Measurements from ENCODE around the gene ODC1. TPM values are rescaled to one million over a fixed set of nuclear protein-coding genes. Genes with fewer than 3 reads are reported as not detected.

ODC1 gene
- polyA plus RNA-seq, 1 donor (not counting 4 experiments of a cell fraction or from before 2014, with no cell fraction given) = 637 TPM

- no peaks in the 10 kb centered on the region for H3K27me3 ChIP-seq (ENCODE audit: control insufficient read depth, extremely low read depth, insufficient read depth, low read length)
- H4K20me1 ChIP-seq (ENCODE audit: control insufficient read depth, extremely low read depth, insufficient read depth, low read length) = no peaks in the 10 kb centered on the region
- no peaks in the 10 kb centered on the region for H3K9me3 ChIP-seq (ENCODE audit: control insufficient read depth, low read depth, low read length)
- H3K79me2 ChIP-seq (ENCODE audit: control insufficient read depth, insufficient read depth, low read length) = peaks cover 4% of the 10 kb centered on the region
- peaks cover 3% of the 10 kb centered on the region for H3K9me1 ChIP-seq (ENCODE audit: control insufficient read depth, extremely low read depth, insufficient read depth, low read length)
- H2AFZ ChIP-seq (ENCODE audit: control insufficient read depth, low read length) = no peak overlapping the region
- H3K36me3 ChIP-seq (ENCODE audit: control insufficient read depth in 2 of 2, extremely low read depth in 1 of 2, insufficient read depth in 2 of 2, low read length in 2 of 2) = peaks cover 4 to 9% of the 10 kb centered on the region in 2 experiments
- H3K4me2 ChIP-seq (ENCODE audit: control insufficient read depth, extremely low read depth, insufficient read depth, low read depth, low read length) = no peak overlapping the region
- peaks cover 14% of the 10 kb centered on the region for H3K4me1 ChIP-seq (ENCODE audit: control insufficient read depth, extremely low read depth, insufficient read depth, low read length)
- TF ChIP-seq CTCF (optimal IDR thresholded peaks at IDR 0.05 in 1 of 3, IDR thresholded peaks at IDR 0.05 in 1 of 3, conservative IDR thresholded peaks at IDR 0.05 in 1 of 3; ENCODE audit: extremely low read depth in 1 of 3, insufficient read depth in 2 of 3, low read length in 3 of 3) = no peak
- no peak for TF ChIP-seq EZH2 (IDR thresholded peaks at IDR 0.05; ENCODE audit: low read length)
- no peak for FAIRE-seq
- DNase-seq (ENCODE audit: low read depth, low spot score) = no peak
- H3K27ac ChIP-seq (ENCODE audit: control insufficient read depth, insufficient read depth, low read length) = no peak overlapping the region
- dilution Hi-C loops (cut with MboI; ENCODE audit: extremely low pct_ligation_motif_present, low sequenced_read_pairs) = no loop called here
- H3K9ac ChIP-seq (ENCODE audit: control insufficient read depth, extremely low read depth, insufficient read depth, low read length) = no peak overlapping the region
- no peak overlapping the region for H3K4me3 ChIP-seq (ENCODE audit: control insufficient read depth in 2 of 3, extremely low read depth in 1 of 3, insufficient read depth in 2 of 3, low read depth in 1 of 3, low read length in 3 of 3)
Measured at GRCh38 chr2:10396464-10396863, 51.7 kb downstream of the ODC1 start.

GRCh38 chr2:10395893-10396292 lies 52.2 kb downstream of the ODC1 start:
- H3K27me3 ChIP-seq (ENCODE audit: control insufficient read depth, extremely low read depth, insufficient read depth, low read length) = no peaks in the 10 kb centered on the region
- no peak overlapping the region for H3K4me3 ChIP-seq (ENCODE audit: control insufficient read depth in 2 of 3, extremely low read depth in 1 of 3, insufficient read depth in 2 of 3, low read depth in 1 of 3, low read length in 3 of 3)
- peaks cover 3% of the 10 kb centered on the region for H3K9me1 ChIP-seq (ENCODE audit: control insufficient read depth, extremely low read depth, insufficient read depth, low read length)
- H3K9ac ChIP-seq (ENCODE audit: control insufficient read depth, extremely low read depth, insufficient read depth, low read length) = no peak overlapping the region
- FAIRE-seq (no peak), DNase-seq (ENCODE audit: low read depth, low spot score) (no peak)
- H3K4me2 ChIP-seq (ENCODE audit: control insufficient read depth, extremely low read depth, insufficient read depth, low read depth, low read length) = no peak overlapping the region
- H3K79me2 ChIP-seq (ENCODE audit: control insufficient read depth, insufficient read depth, low read length) = peaks cover 4% of the 10 kb centered on the region
- peaks cover 4 to 8% of the 10 kb centered on the region in 2 experiments for H3K36me3 ChIP-seq (ENCODE audit: control insufficient read depth in 2 of 2, extremely low read depth in 1 of 2, insufficient read depth in 2 of 2, low read length in 2 of 2)
- TF ChIP-seq CTCF (optimal IDR thresholded peaks at IDR 0.05 in 1 of 3, IDR thresholded peaks at IDR 0.05 in 1 of 3, conservative IDR thresholded peaks at IDR 0.05 in 1 of 3; ENCODE audit: extremely low read depth in 1 of 3, insufficient read depth in 2 of 3, low read length in 3 of 3) (no peak), EZH2 (IDR thresholded peaks at IDR 0.05; ENCODE audit: low read length) (no peak)
- H4K20me1 ChIP-seq (ENCODE audit: control insufficient read depth, extremely low read depth, insufficient read depth, low read length) = no peaks in the 10 kb centered on the region
- dilution Hi-C loops (cut with MboI; ENCODE audit: extremely low pct_ligation_motif_present, low sequenced_read_pairs) = no loop called here
- no peak overlapping the region for H2AFZ ChIP-seq (ENCODE audit: control insufficient read depth, low read length)
- H3K4me1 ChIP-seq (ENCODE audit: control insufficient read depth, extremely low read depth, insufficient read depth, low read length) = peaks cover 18% of the 10 kb centered on the region
- H3K27ac ChIP-seq (ENCODE audit: control insufficient read depth, insufficient read depth, low read length) = no peak overlapping the region
- no peaks in the 10 kb centered on the region for H3K9me3 ChIP-seq (ENCODE audit: control insufficient read depth, low read depth, low read length)
